T-helper 17 cell (primary cell): ENCODE measurements around the gene TNC. TPM values are rescaled to one million over a fixed set of nuclear protein-coding genes. Genes with fewer than 3 reads are reported as not detected.

Experiments used
- ATAC-seq: fragments of 150-1000 bp; cut with Tn5 transposase; 2 replicates; pipeline ENCODE4 v1.10.0; 2021; ENCODE audit warnings: mild to moderate bottlenecking, moderate library complexity
- DNase-seq, 3 donors: peaks; one replicate each; pipeline versions ENCODE4 v3.0.0 to v3.0.0-alpha.2; 2020 to 2021
- H3K9me3 ChIP-seq: one replicate; pipeline ENCODE4 v1.7.0; 2013; ENCODE audit warnings: low read length, mild to moderate bottlenecking; ENCODE audit not compliant: control insufficient read depth, poor library complexity, severe bottlenecking
- H3K27ac Mint-ChIP-seq: one replicate; pipeline ENCODE4 v1.8.0; 2022; ENCODE audit warnings: mild to moderate bottlenecking, moderate library complexity, mixed read lengths
- H3K27me3 Mint-ChIP-seq: one replicate; pipeline ENCODE4 v1.8.0; 2022; ENCODE audit warnings: mixed read lengths
- H3K36me3 Mint-ChIP-seq: one replicate; pipeline ENCODE4 v1.8.0; 2022; ENCODE audit warnings: low read depth, mixed read lengths
- H3K4me1 Mint-ChIP-seq: one replicate; pipeline ENCODE4 v1.8.0; 2022; ENCODE audit warnings: mild to moderate bottlenecking, mixed read lengths
- H3K4me3 Mint-ChIP-seq: one replicate; pipeline ENCODE4 v1.8.0; 2022; ENCODE audit warnings: mild to moderate bottlenecking, moderate library complexity, mixed read lengths
- total RNA-seq, 4 donors: library from RNA in 2 of 4; stranded (reverse) in 2 of 4; gene quantifications; one replicate each; pipeline ENCODE4 v1.2.3 and lab custom pipeline; 2022 to 2026

TNC gene
- total RNA-seq, 2 donors from 2014 or later = not detected

DNA sequence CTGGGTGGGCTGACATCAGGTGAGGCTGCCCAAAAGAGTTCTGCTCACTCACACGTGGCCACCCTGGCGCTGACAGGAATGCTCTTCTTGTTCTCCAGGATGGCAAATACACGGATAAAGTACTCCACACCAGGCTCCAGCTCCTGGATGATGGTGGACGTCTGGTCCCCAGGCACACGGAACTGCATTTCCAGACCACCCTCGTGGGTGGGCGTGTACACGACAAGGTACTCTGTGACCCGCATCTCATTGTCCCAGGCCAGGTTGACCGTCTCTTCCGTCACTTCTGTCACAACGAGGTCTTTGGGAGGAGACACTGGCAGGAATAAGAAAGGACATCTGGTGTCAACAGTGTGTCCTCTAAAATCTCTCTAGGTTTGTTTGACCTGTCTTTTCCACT is 33.8 kb downstream of the TNC start:
- no peak for DNase-seq
- ATAC-seq = no peak
- Mint-ChIP-seq H3K27ac (no peak overlapping the region), H3K4me3 (no peak overlapping the region), H3K36me3 (no peaks in the 10 kb centered on the region), H3K4me1 (peaks cover 2% of the 10 kb centered on the region), H3K27me3 (peaks cover 6% of the 10 kb centered on the region)
- no peaks in the 10 kb centered on the region for H3K9me3 ChIP-seq

DNA sequence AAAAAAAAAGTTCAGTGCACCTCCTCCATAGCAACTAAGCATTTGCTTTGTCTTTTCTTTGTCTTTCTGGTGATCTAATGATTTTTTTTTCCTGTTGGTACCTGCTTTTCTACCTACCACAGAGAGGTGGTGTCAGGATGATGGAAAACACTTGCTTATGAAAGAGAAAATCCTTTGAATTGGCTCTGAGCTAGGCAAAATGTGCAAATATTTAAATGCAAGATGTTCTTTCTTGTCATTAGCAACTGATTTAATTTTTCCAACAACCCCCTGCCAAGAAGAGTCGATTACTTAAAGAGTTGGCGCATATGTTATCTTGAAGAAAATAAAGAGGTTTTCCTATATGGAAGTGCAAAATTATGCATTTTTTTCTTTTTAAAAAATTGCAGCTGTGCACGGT is 37.7 kb downstream of the TNC start:
- H3K27me3 Mint-ChIP-seq = peaks cover 8% of the 10 kb centered on the region
- no peaks in the 10 kb centered on the region for H3K4me1 Mint-ChIP-seq
- ATAC-seq (no peak), DNase-seq (no peak)
- H3K36me3 Mint-ChIP-seq = peaks cover 3% of the 10 kb centered on the region
- no peak overlapping the region for H3K27ac Mint-ChIP-seq
- H3K9me3 ChIP-seq = no peaks in the 10 kb centered on the region
- H3K4me3 Mint-ChIP-seq = no peak overlapping the region

DNA sequence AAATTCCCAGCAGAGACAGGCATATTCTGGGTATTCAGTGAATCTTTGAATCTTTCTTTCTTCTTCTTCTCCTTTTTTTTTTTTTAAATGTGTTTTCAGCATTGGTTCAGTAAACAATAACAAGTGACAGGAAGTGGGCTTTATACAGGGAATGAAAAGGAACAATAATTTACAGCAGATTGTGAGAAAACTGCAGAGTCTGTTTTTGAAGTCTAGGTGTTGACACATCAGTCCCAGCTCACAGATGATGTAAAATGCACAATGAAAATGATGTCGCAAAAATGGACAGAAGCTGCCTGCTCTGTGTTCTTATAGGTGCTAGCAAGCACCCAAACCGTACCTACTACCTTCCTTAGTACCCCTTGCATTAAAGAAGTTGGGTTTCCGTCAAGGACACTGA is 38.8 kb downstream of the TNC start:
- Mint-ChIP-seq H3K4me3 (no peak overlapping the region), H3K4me1 (no peaks in the 10 kb centered on the region), H3K36me3 (peaks cover 3% of the 10 kb centered on the region), H3K27ac (no peak overlapping the region), H3K27me3 (peaks cover 8% of the 10 kb centered on the region)
- DNase-seq (no peak), ATAC-seq (no peak)
- H3K9me3 ChIP-seq = no peaks in the 10 kb centered on the region

DNA sequence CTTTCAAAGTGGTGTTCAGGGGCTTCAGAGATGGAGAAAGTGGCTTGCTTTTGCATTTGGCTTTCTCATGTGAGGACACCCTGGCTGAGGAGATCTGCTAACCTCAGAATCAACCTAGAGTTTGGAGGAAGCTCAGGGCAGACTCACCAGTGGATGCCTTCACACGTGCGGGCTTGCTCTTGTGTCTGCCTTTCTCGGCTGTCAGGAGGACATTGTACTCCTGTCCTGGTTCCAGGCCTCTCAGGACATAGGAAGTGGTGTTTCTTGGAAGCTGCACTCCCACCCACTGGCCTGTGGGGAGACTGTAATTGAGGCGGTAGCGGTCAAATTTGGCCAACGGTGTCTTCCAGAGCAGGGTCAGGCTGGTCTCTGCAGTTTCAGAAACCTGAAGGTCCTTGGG is 44.5 kb downstream of the TNC start:
- no peak for ATAC-seq

DNA sequence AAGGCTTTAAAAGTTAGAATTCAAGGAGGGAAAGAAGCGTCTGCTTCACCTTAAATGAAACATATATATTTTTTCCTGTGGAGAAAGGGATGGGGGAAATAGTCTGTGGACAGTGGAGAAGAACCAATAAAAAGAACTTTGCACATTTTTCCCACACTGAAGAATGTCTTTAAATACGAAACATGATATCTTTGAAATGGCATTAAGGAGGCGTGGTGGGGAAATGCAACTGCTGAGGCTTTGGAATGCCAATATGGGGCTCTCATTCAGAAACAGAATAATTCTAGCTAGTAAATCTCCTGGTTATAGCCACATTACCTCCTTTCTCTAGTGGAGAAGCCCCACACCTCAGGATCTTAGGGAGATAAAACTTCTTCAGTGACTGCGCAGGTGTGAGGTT is 46.8 kb downstream of the TNC start:
- Mint-ChIP-seq H3K4me1 (no peaks in the 10 kb centered on the region), H3K27me3 (peaks cover 12% of the 10 kb centered on the region), H3K36me3 (no peaks in the 10 kb centered on the region), H3K27ac (no peak overlapping the region), H3K4me3 (no peak overlapping the region)
- no peak for DNase-seq
- no peak for ATAC-seq
- H3K9me3 ChIP-seq = no peaks in the 10 kb centered on the region

More for the DNA sequence above, 44.5 kb downstream of the TNC start:
- Mint-ChIP-seq H3K4me1 (no peaks in the 10 kb centered on the region), H3K27ac (no peak overlapping the region), H3K27me3 (peaks cover 12% of the 10 kb centered on the region), H3K36me3 (no peaks in the 10 kb centered on the region), H3K4me3 (no peak overlapping the region)
- no peak for DNase-seq
- no peaks in the 10 kb centered on the region for H3K9me3 ChIP-seq

DNA sequence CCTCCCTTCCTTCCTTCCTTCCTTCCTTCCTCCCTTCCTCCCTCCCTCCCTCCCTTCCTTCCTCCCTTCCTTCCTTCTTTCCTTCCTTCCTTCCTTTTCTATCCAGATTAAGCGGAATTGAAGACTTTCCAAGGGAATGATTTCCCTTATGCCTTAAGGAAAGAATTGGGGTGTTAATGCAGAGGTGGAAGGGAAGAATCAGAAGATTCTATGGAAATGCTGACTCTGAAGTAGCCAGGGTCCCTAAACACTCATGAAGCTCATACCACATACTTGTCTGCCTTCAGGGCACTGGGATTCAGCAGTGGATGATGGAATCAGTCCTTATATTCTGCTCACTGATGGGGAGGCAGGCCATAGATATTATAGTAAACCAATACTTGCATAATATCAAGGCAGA is 48.2 kb downstream of the TNC start:
- Mint-ChIP-seq H3K27me3 (peaks cover 20% of the 10 kb centered on the region), H3K4me1 (no peaks in the 10 kb centered on the region)

DNA sequence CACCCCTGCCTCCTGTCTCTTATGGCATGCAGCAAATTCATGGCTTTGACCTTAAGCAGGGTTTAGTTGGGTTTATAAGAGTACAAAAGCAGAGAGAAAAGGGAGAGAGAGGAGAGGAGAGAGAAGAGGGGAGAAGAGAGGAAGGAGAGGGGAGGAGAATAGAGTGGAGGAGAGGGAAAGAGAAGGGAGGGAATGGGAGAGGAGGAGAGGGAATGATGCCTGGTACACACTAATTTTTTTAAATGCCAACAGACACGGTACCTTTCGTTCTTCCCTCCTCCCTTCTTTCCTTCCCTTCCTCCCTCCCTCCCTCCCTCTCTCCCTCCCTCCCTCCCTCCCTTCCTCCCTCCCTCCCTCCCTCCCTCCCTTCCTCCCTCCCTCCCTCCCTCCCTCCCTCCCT is 48.7 kb downstream of the TNC start:
- ATAC-seq (no peak), DNase-seq (no peak)
- H3K27ac Mint-ChIP-seq = no peak overlapping the region
- no peaks in the 10 kb centered on the region for H3K4me1 Mint-ChIP-seq
- H3K9me3 ChIP-seq = no peaks in the 10 kb centered on the region
- no peaks in the 10 kb centered on the region for H3K36me3 Mint-ChIP-seq
- no peak overlapping the region for H3K4me3 Mint-ChIP-seq
- H3K27me3 Mint-ChIP-seq = peaks cover 24% of the 10 kb centered on the region

More for the DNA sequence above, 48.2 kb downstream of the TNC start:
- no peaks in the 10 kb centered on the region for H3K9me3 ChIP-seq
- no peak for ATAC-seq
- Mint-ChIP-seq H3K27ac (no peak overlapping the region), H3K4me3 (no peak overlapping the region), H3K36me3 (no peaks in the 10 kb centered on the region)
- no peak for DNase-seq

DNA sequence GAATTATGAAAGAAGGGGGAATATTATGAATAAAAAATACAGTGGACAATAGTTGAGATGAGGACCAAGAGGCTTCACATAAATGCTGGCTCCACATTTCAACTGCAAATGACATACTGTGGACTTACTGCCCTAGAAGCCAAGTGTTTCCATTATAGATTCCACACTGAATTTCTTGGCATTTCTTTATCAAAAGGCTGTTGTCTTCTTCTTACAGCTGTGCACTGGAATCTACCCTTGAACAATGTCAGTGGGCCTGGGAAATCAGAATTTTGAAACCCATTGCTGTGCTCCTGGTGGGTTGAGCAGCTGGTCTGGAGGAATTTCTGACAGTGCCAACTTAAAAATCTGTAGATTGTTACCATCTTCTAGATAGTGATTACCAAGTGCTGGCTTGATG is 49.9 kb downstream of the TNC start:
- no peak for DNase-seq
- Mint-ChIP-seq H3K4me1 (no peaks in the 10 kb centered on the region), H3K4me3 (no peak overlapping the region), H3K27me3 (peaks cover 36% of the 10 kb centered on the region), H3K27ac (no peak overlapping the region), H3K36me3 (no peaks in the 10 kb centered on the region)
- no peaks in the 10 kb centered on the region for H3K9me3 ChIP-seq
- no peak for ATAC-seq

DNA sequence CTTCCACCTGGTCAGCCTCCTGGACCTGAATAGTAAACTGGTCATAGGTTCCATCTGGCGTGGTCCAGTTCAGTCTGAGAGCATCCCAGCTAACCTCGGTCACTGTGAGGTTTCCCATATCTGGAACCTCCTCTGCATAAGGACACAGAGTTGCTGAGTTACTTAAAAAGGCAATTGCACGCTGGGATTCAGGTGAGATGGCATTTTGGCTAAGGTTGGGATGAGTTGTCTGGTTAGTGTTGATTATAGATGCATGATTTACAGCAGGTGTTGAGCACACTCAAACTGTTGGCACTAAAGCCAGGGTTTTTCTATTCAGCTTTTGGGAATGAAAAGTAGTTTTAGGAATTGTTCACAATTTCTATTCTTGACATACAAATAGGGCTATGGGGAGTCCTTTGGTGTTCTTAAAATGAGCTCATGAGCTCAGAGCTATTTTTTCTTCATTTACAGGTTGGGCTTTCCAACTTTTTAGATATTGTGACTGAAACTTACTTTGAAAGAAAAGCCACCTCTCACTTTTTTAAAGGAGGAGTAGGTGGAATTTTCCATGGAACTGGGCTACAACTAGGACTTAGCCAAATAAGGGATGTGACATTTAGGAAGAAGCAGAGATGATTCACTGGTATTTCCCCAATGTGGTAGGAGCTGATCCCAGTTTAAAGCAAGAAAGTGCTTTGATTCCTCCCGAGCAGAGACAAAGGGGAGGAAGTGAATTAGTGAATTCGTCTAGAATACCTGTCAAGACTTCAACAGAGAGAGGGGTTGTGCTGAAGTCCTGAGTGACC is 54.7 kb downstream of the TNC start:
- no peaks in the 10 kb centered on the region for H3K9me3 ChIP-seq
- Mint-ChIP-seq H3K4me3 (no peak overlapping the region), H3K27ac (no peak overlapping the region), H3K36me3 (no peaks in the 10 kb centered on the region), H3K4me1 (no peaks in the 10 kb centered on the region), H3K27me3 (peaks cover 59% of the 10 kb centered on the region)
- DNase-seq (no peak), ATAC-seq (no peak)

DNA sequence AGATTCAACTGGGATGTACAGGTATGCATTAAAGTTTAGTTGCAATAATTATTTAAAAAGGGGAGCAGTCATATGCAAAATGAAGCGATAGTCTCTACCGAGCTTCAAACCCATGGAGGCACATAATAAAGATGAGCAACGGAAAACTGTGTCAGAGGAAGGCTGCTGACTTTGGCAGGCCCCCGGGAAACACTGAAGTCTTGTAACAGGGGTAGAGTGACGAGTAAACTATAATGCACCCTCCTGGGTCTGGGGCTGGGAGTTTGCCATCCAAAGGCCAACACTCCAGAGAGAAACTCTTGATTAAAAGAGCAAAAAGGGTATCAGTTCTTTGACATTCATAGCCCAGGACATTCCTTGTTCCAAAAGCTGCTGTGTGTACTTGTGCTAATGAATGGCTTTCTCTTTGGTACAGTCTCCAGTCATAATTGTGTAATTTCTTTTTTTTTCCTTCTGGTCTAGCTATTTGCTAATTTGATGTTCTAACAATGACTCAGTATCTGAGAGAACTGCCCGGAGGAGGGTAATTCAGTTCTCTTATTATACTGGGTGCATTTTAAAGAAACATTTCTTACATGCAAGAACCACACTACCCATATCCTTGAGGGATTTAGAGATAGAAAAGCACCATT is 59.2 kb downstream of the TNC start:
- DNase-seq (no peak), ATAC-seq (no peak)
- H3K36me3 Mint-ChIP-seq = no peaks in the 10 kb centered on the region
- H3K27ac Mint-ChIP-seq = no peak overlapping the region
- H3K27me3 Mint-ChIP-seq = peaks cover 77% of the 10 kb centered on the region
- H3K4me1 Mint-ChIP-seq = no peaks in the 10 kb centered on the region
- no peak overlapping the region for H3K4me3 Mint-ChIP-seq
- no peaks in the 10 kb centered on the region for H3K9me3 ChIP-seq

DNA sequence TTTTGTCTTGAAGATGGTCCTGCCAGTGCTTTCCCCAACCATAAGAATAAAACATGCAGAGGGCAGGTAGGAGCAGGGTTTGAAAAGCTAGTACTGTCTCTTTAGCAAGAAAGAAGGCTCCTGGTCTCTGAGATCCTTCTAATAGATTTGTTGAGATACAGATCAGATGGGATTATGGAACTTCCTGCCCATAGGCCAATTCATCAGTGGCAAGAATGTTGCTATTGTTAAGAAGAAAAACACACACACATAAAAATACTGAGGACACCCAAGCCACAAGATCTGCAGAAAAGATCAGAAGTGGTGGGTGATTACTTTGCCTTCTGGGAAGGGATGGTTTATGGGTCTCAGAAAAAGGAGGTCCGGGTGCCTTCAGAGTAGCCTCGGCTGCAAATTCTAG is 59.8 kb downstream of the TNC start:
- no peaks in the 10 kb centered on the region for H3K9me3 ChIP-seq
- DNase-seq (no peak), ATAC-seq (no peak)
- Mint-ChIP-seq H3K4me3 (no peak overlapping the region), H3K27ac (no peak overlapping the region), H3K27me3 (peaks cover 72% of the 10 kb centered on the region), H3K36me3 (no peaks in the 10 kb centered on the region), H3K4me1 (no peaks in the 10 kb centered on the region)

DNA sequence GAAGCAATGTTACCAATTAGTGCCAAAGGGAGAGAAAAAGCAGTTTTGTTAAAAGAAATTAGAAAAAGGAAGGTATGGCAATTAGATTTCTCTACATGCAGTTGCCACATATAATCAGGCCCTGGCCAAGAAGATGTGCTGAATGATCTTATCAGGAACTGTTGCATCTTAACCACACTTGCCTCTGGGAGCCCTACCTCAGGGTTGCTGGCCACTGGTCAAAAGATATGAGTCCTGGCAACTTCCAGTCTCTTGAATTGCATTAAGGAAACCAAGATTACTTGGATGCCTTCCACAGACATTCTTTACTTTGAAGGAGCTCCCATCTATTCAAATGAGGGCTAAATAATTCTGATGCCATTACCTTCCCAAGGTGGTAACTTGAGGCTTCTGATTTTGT is 60.4 kb downstream of the TNC start:
- H3K9me3 ChIP-seq = no peaks in the 10 kb centered on the region
- Mint-ChIP-seq H3K4me1 (no peaks in the 10 kb centered on the region), H3K27ac (no peak overlapping the region), H3K36me3 (no peaks in the 10 kb centered on the region), H3K4me3 (no peak overlapping the region), H3K27me3 (peaks cover 71% of the 10 kb centered on the region)
- no peak for DNase-seq
- no peak for ATAC-seq

DNA sequence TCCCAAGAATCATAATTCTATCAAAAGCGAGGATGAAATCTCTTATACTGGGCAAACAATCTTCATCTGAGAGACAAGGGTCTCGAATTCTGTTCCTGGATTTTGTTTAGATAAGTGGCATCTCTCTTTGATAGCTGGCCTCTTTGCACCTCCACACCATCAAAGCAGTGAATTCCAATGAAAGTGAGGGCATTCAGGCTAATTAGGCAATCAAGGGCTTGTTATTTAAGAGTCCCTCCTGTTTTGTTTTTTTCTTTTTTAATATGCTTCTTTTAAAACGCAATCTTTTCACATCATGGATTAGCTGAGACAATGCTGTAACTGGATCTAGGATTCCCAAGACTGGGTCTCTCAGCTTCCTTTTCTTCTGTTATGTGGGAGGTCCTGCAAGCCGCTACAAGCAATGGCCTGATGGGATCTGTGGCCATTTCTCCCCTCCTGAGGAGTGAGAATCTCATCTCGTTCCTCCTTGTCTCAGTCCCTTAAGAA is 67.9 kb downstream of the TNC start:
- Mint-ChIP-seq H3K4me3 (no peak overlapping the region), H3K27ac (no peak overlapping the region), H3K36me3 (peaks cover 2% of the 10 kb centered on the region), H3K27me3 (peaks cover 34% of the 10 kb centered on the region), H3K4me1 (no peaks in the 10 kb centered on the region)
- no peaks in the 10 kb centered on the region for H3K9me3 ChIP-seq
- no peak for DNase-seq
- no peak for ATAC-seq

DNA sequence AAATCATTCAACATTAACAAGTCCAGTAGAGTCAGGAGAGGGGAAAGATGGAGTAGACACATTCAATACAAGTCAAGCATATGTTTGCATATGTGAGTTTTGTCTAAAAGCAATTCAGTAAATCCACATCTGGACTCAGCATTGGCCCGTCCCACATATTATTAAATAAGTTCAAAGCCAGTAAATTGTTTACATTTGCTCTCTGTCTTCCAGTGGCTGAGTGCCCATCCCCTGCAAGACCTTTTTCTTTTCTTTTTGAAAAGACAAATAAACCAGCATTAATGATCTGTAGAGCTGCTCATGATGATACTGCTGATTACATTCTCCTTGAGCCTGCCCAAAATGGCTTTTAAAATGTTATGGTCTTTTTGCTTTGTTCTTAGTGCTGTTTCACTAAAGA is 71.1 kb downstream of the TNC start:
- H3K27me3 Mint-ChIP-seq = peaks cover 36% of the 10 kb centered on the region

More for the DNA sequence above, 71.1 kb downstream of the TNC start:
- peaks cover 4% of the 10 kb centered on the region for H3K36me3 Mint-ChIP-seq
- no peak for ATAC-seq
- H3K4me3 Mint-ChIP-seq = no peak overlapping the region
- H3K27ac Mint-ChIP-seq = no peak overlapping the region
- H3K4me1 Mint-ChIP-seq = peaks cover 2% of the 10 kb centered on the region
- no peak for DNase-seq
- H3K9me3 ChIP-seq = no peaks in the 10 kb centered on the region
